Esophagus muscularis mucosa (tissue), 4 donors: ENCODE data around the gene ATP4A.

ENCODE experiments used
- EP300 ChIP-seq: sonication (generic); formaldehyde crosslinking; IDR thresholded peaks from one replicate; pipeline ENCODE4 v1.6.1; 2017; ENCODE audit warnings: antibody characterized with exemption
- POLR2AphosphoS5 ChIP-seq, 2 donors: sonication (generic); formaldehyde crosslinking; IDR thresholded peaks; one replicate each; pipeline ENCODE4 v1.6.1; 2017; ENCODE audit warnings: antibody characterized with exemption in 2 of 2
- TF ChIP-seq, protein P1 (sequence below), 3 experiments: fragments of 200-600 bp in 2 of 3; fragments of 450-650 bp in 1 of 3; sonication (generic) in 2 of 3; IDR thresholded peaks; one replicate each; pipeline ENCODE4 v1.5.1; 2017 to 2019; ENCODE audit warnings: antibody characterized with exemption in 3 of 3, mild to moderate bottlenecking in 2 of 3, moderate library complexity in 1 of 3

DNA sequence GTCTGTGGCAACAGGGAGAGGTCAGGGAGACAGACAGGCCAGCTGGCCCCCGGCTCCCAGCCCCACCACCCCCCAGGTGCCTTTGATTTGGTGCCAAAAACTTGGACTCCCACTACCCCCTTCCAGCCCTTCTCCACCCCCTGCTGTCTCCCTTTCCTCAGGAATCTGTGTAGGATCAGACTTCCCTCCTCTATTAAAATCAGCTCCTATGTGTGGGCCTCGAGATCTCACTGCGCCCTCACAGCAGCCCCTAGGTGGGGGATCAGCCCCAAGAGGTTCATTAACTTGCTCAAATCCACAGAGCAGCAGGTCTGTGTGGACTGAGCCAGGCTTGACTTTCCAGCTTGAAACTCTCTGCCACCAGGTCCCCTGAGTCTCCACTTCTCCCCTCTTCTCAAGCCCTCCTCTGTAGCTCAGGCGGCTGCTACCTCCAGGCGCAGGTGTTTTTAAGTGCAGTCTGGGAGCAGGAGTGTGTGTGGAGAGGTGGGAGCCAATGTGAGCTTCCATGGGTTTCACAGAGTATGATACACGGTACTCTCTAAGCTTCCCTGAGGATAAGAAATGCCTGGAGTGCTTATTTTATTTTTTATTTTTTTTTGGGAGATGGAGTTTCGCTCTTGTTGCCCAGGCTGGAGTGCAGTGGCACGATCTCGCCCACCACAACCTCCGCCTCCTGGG lies 28.5 kb downstream of the ATP4A start:
- no peak for TF ChIP-seq EP300
- TF ChIP-seq, protein P1, sequence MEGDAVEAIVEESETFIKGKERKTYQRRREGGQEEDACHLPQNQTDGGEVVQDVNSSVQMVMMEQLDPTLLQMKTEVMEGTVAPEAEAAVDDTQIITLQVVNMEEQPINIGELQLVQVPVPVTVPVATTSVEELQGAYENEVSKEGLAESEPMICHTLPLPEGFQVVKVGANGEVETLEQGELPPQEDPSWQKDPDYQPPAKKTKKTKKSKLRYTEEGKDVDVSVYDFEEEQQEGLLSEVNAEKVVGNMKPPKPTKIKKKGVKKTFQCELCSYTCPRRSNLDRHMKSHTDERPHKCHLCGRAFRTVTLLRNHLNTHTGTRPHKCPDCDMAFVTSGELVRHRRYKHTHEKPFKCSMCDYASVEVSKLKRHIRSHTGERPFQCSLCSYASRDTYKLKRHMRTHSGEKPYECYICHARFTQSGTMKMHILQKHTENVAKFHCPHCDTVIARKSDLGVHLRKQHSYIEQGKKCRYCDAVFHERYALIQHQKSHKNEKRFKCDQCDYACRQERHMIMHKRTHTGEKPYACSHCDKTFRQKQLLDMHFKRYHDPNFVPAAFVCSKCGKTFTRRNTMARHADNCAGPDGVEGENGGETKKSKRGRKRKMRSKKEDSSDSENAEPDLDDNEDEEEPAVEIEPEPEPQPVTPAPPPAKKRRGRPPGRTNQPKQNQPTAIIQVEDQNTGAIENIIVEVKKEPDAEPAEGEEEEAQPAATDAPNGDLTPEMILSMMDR (IDR thresholded peaks at IDR 0.05): no peak
- TF ChIP-seq POLR2AphosphoS5 (IDR thresholded peaks at IDR 0.05): no peak
